Epithelial cell of proximal tubule (primary cell): ENCODE data around the gene CTNND2. TPM values are rescaled to one million over a fixed set of nuclear protein-coding genes. Genes with fewer than 3 reads are reported as not detected.
A peak's percentile ranks its signal among the peaks of the same experiment; 100 is the strongest.

ENCODE experiments used
- DNase-seq: peaks from one replicate; pipeline ENCODE4 v3.0.0-alpha.2; 2011; ENCODE audit warnings: low read depth
- H3K4me3 ChIP-seq: 2 replicates; pipeline ENCODE4 v1.5.1; 2011; ENCODE audit warnings: low read depth, mild to moderate bottlenecking, low read length
- CTCF ChIP-seq: conservative IDR thresholded peaks from 2 replicates; pipeline ENCODE4 v1.5.1; 2012; ENCODE audit warnings: low read depth, mild to moderate bottlenecking, low read length
- total RNA-seq: library from RNA; depleted of rRNA; stranded (reverse); fragments of >200 nt; gene quantifications from 2 replicates; pipeline ENCODE4 v1.2.3, GENCODE V29; 2015

Gene CTNND2
- total RNA-seq, 1 donor from 2014 or later = 0.12 TPM

GRCh38 chr5:11724940-11725339 is 179.3 kb downstream of the CTNND2 start:
- no peak for TF ChIP-seq CTCF
- no peak overlapping the region for H3K4me3 ChIP-seq
- no peak for DNase-seq

- H3K4me3 ChIP-seq = no peak overlapping the region
- peak; percentile 47 for TF ChIP-seq CTCF
- no peak for DNase-seq
These were observed 184.3 kb downstream of the CTNND2 start for GRCh38 chr5:11719888-11720481.

GRCh38 chr5:11715461-11716196 is 188.6 kb downstream of the CTNND2 start:
- no peak for DNase-seq
- TF ChIP-seq CTCF = no peak
- no peak overlapping the region for H3K4me3 ChIP-seq

- no peak for TF ChIP-seq CTCF
- no peak overlapping the region for H3K4me3 ChIP-seq
These were observed 192.3 kb downstream of the CTNND2 start for GRCh38 chr5:11711932-11712331.

GRCh38 chr5:11709021-11709420 is 195.2 kb downstream of the CTNND2 start:
- H3K4me3 ChIP-seq = no peak overlapping the region
- no peak for TF ChIP-seq CTCF
- DNase-seq = no peak

More at GRCh38 chr5:11711932-11712331, 192.3 kb downstream of the CTNND2 start:
- no peak for DNase-seq

- H3K4me3 ChIP-seq = no peak overlapping the region
- no peak for TF ChIP-seq CTCF
- DNase-seq = no peak
These were observed 199.3 kb downstream of the CTNND2 start for GRCh38 chr5:11704916-11705315.

- no peak overlapping the region for H3K4me3 ChIP-seq
- TF ChIP-seq CTCF = no peak
- DNase-seq = no peak
These were observed 203.9 kb downstream of the CTNND2 start for GRCh38 chr5:11700391-11700790.
